COLO668 (cell line): ENCODE measurements around the gene PCDHB14.
"Not testable (repeated sequence)": the region's sequence is repeated elsewhere in the genome, so short reads cannot be mapped to it uniquely, and the experiment has no call there.

Experiments
- DNase-seq: peaks from one replicate; lab custom pipeline; 2025; ENCODE audit not compliant: unreplicated experiment; lab: John Stamatoyannopoulos, UW

PCDHB14 gene

GRCh38 chr5:141223112-141223783 lies at the start of gene PCDHB14:
PCDHB14 (plus strand) TSS chr5:141223343; CDS start chr5:141223506, 163 bp downstream.
- DNase-seq = peak; percentile 0

GRCh38 chr5:141174291-141175104 lies 48.6 kb upstream of the PCDHB14 start:
- not testable (repeated sequence) for DNase-seq

- no peak for DNase-seq
Observed at GRCh38 chr5:141175933-141176332, 47.2 kb upstream of the PCDHB14 start.

GRCh38 chr5:141177577-141178191 lies 45.5 kb upstream of the PCDHB14 start, which contains the start of gene PCDHB8:
PCDHB8 (plus strand) TSS chr5:141177790; CDS start chr5:141178035, 245 bp downstream.
- not testable (repeated sequence) for DNase-seq

- DNase-seq = not testable (repeated sequence)
Observed at GRCh38 chr5:141179371-141179770, 43.8 kb upstream of the PCDHB14 start.

- not testable (repeated sequence) for DNase-seq
Observed at GRCh38 chr5:141179876-141180275, 43.3 kb upstream of the PCDHB14 start.

GRCh38 chr5:141180313-141180712 lies 42.8 kb upstream of the PCDHB14 start:
- no peak for DNase-seq

- no peak for DNase-seq
Observed at GRCh38 chr5:141182248-141182647, 40.9 kb upstream of the PCDHB14 start, which contains the start of gene PCDHB16. PCDHB16 (plus strand) TSS chr5:141182387; CDS start chr5:141182560, 173 bp downstream.

GRCh38 chr5:141184117-141184855 lies 38.9 kb upstream of the PCDHB14 start:
- not testable (repeated sequence) for DNase-seq

GRCh38 chr5:141186897-141187512 lies 36.1 kb upstream of the PCDHB14 start, which contains the start of gene PCDHB9:
PCDHB9 (plus strand) TSS chr5:141187161; CDS start chr5:141187319, 158 bp downstream.
- DNase-seq = peak; percentile 38

GRCh38 chr5:141188682-141189081 lies 34.5 kb upstream of the PCDHB14 start:
- not testable (repeated sequence) for DNase-seq

- not testable (repeated sequence) for DNase-seq
Observed at GRCh38 chr5:141189131-141189530, 34.0 kb upstream of the PCDHB14 start.

GRCh38 chr5:141192110-141192725 lies 30.9 kb upstream of the PCDHB14 start, which contains the start of gene PCDHB10:
PCDHB10 (plus strand) TSS chr5:141192353; CDS start chr5:141192553, 200 bp downstream.
- peak; percentile 43 for DNase-seq

- not testable (repeated sequence) for DNase-seq
Observed at GRCh38 chr5:141194332-141194731, 28.8 kb upstream of the PCDHB14 start.

GRCh38 chr5:141196363-141196762 lies 26.8 kb upstream of the PCDHB14 start:
- DNase-seq = no peak

- peak; percentile 2 for DNase-seq
Observed at GRCh38 chr5:141199359-141200235, 23.5 kb upstream of the PCDHB14 start, which contains the start of gene PCDHB11. PCDHB11 (plus strand) TSS chr5:141199627; CDS start chr5:141199775, 148 bp downstream.

GRCh38 chr5:141201126-141201525 lies 22.0 kb upstream of the PCDHB14 start:
- DNase-seq = not testable (repeated sequence)

- not testable (repeated sequence) for DNase-seq
Observed at GRCh38 chr5:141201646-141202045, 21.5 kb upstream of the PCDHB14 start.
